Left lung (tissue), 10 donors: ENCODE measurements around the gene HERPUD1. TPM values are rescaled to one million over a fixed set of nuclear protein-coding genes. Genes with fewer than 3 reads are reported as not detected.

ENCODE experiments used
- ATAC-seq: fragments of 200-7000 bp; cut with Tn5 transposase; one replicate; pipeline ENCODE4 v1.9.1; 2020; ENCODE audit warnings: moderate library complexity
- DNase-seq, 4 donors: peaks; one replicate each; pipeline ENCODE4 v3.0.0-alpha.2; 2013 to 2020
- H3K27ac ChIP-seq, 2 donors: fragments of 200-600 bp; sonication (generic) in 1 of 2; one replicate each; pipeline versions ENCODE4 v1.5.0 to v1.8.0; 2020 to 2021
- H3K27me3 ChIP-seq, 2 donors: fragments of 200-600 bp; sonication (generic) in 1 of 2; one replicate each; pipeline versions ENCODE4 v1.5.0 to v1.8.0; 2020 to 2021
- H3K36me3 ChIP-seq, 2 donors: fragments of 200-600 bp; sonication (generic) in 1 of 2; one replicate each; pipeline versions ENCODE4 v1.5.0 to v1.8.0; 2020 to 2021
- H3K4me1 ChIP-seq, 2 donors: fragments of 200-600 bp; one replicate each; pipeline ENCODE4 v1.8.0; 2021
- H3K4me3 ChIP-seq, 2 donors: fragments of 200-600 bp; sonication (generic) in 1 of 2; one replicate each; pipeline versions ENCODE4 v1.5.0 to v1.8.0; 2020 to 2021; ENCODE audit warnings: mild to moderate bottlenecking in 1 of 2
- H3K9me3 ChIP-seq, 2 donors: fragments of 200-600 bp; sonication (generic) in 1 of 2; one replicate each; pipeline versions ENCODE4 v1.5.0 to v1.8.0; 2020 to 2021
- CTCF ChIP-seq, 2 donors: fragments of 200-600 bp; sonication (generic) in 1 of 2; IDR thresholded peaks; one replicate each; pipeline versions ENCODE4 v1.5.0 to v1.8.0; 2021; ENCODE audit warnings: antibody characterized with exemption in 2 of 2
- intact Hi-C, 2 donors: fragments of 100-400 bp; cut with DNase I; formaldehyde crosslinking; loops; one replicate each; pipeline versions ENCODE4 v1.11.2 to v1.14.2; 2022
- polyA plus RNA-seq, 6 donors: library from polyadenylated mRNA; unstranded; fragments of 120-200 nt; gene quantifications; one replicate each; pipeline ENCODE4 v1.2.1, GENCODE V29; 2013; ENCODE audit not compliant: insufficient read length in 6 of 6
- total RNA-seq, 2 donors: library from RNA; stranded (reverse); fragmentation: NEBNext Ultra II Directional; extraction: Animal tissue kit (Norgen Biotek cat#: 25700); gene quantifications; one replicate each; pipeline ENCODE4 v1.2.1, GENCODE V29; 2021
- donor health status: DM: no; HTN: yes; CAD: no.
- donor health status: DM: no; HTN: no; CAD: no.

Gene HERPUD1
- total and polyA plus RNA-seq, 8 donors: 99.6 to 155 (median 115) TPM

- TF ChIP-seq CTCF (IDR thresholded peaks at IDR 0.05): no peak
- peak in 1 of 4 donors; percentile 34 for DNase-seq
- no peaks in the 10 kb centered on the region for H3K9me3 ChIP-seq
Measured at GRCh38 chr16:56885446-56886162, 46.3 kb upstream of the HERPUD1 start.

DNA sequence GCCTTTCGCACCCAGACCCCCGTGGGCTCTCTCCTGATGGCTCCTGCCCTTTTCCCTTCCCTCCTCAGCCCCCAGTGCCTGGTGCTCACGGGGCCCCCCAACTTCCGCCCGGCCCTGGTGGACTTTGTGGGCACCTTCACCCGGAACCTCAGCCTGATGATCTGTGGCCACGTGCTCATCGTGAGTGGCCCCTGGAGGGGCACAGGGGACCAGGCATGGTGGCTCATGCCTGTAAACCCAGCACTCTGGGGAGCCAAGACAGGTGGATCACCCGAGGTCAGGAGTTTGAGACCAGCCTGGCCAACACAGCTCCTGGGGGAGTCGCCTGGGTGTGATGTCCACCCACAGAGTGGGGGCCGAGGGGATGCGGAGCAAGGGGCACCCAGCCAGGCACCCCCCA lies 45.6 kb upstream of the HERPUD1 start:
- Histone ChIP-seq H3K9me3 (no peaks in the 10 kb centered on the region), H3K4me3 (no peak overlapping the region), H3K36me3 (no peaks in the 10 kb centered on the region), H3K27me3 (no peaks in the 10 kb centered on the region), H3K4me1 (no peaks in the 10 kb centered on the region), H3K27ac (no peak overlapping the region)
- ATAC-seq (no peak), DNase-seq (peak in 1 of 4 donors; percentile 42)
- intact Hi-C loops: no loop called here
- TF ChIP-seq CTCF (IDR thresholded peaks at IDR 0.05): no peak

More at GRCh38 chr16:56885446-56886162, 46.3 kb upstream of the HERPUD1 start:
- intact Hi-C loops: no loop called here
- Histone ChIP-seq H3K27ac (no peak overlapping the region), H3K36me3 (no peaks in the 10 kb centered on the region), H3K4me3 (no peak overlapping the region), H3K4me1 (no peaks in the 10 kb centered on the region), H3K27me3 (no peaks in the 10 kb centered on the region)
- ATAC-seq: no peak

DNA sequence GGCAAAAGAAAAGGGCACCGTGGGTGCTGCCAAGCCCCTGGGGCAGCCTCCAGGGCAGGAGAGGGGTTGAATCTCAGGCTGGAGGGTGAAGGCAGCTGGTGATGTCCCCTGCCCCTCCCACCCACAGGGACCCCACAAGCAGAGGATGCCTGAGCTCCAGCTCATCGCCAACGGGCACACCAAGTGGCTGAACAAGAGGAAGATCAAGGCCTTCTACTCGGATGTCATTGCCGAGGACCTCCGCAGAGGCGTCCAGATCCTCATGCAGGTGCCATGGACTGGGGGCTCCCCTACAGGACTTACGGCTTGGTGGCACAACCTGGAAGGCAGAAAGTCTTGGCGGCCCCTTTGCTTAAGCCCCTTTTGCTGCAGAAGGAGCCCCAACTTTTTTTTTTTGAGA lies 45.1 kb upstream of the HERPUD1 start:
- Histone ChIP-seq H3K9me3 (no peaks in the 10 kb centered on the region), H3K27ac (no peak overlapping the region), H3K36me3 (no peaks in the 10 kb centered on the region), H3K27me3 (no peaks in the 10 kb centered on the region), H3K4me1 (no peaks in the 10 kb centered on the region), H3K4me3 (no peak overlapping the region)
- DNase-seq (peak in 1 of 4 donors; percentile 63), ATAC-seq (no peak)
- no peak for TF ChIP-seq CTCF (IDR thresholded peaks at IDR 0.05)
- intact Hi-C loops: no loop called here

DNA sequence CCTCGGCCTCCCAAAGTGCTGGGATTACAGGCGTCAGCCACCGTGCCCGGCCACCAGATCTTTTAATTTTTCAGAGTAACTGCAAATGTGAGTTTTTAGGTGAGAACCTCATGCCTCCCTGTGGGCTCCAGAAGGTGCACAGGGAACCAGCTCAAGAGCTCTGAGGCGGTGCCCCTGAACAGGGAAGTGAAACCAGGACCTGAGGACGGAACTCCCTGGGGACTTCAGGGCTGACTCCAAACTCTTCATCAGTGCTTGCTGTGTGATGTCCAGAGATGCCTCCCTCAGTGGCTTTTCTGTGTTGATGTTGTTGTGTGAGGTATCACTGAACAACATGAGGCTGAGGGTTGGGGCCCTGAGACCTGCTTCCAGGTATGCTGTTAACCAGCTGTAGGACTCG lies 43.1 kb upstream of the HERPUD1 start:
- DNase-seq: peak in 1 of 4 donors; percentile 16

GRCh38 chr16:56889206-56889605 lies 42.7 kb upstream of the HERPUD1 start:
- Histone ChIP-seq H3K27me3 (no peaks in the 10 kb centered on the region), H3K4me3 (no peak overlapping the region), H3K4me1 (no peaks in the 10 kb centered on the region), H3K9me3 (no peaks in the 10 kb centered on the region), H3K36me3 (no peaks in the 10 kb centered on the region), H3K27ac (no peak overlapping the region)
- DNase-seq (peak in 1 of 4 donors; percentile 51), ATAC-seq (peak; percentile 31)
- no peak for TF ChIP-seq CTCF (IDR thresholded peaks at IDR 0.05)
- intact Hi-C loops: no loop called here

More for the DNA sequence above, 43.1 kb upstream of the HERPUD1 start:
- Histone ChIP-seq H3K27ac (no peak overlapping the region), H3K4me3 (no peak overlapping the region), H3K9me3 (no peaks in the 10 kb centered on the region), H3K27me3 (no peaks in the 10 kb centered on the region), H3K36me3 (no peaks in the 10 kb centered on the region), H3K4me1 (no peaks in the 10 kb centered on the region)
- no peak for TF ChIP-seq CTCF (IDR thresholded peaks at IDR 0.05)
- ATAC-seq: peak; percentile 34
- intact Hi-C loops: no loop called here
